Endothelial cell of umbilical vein (primary cell): Measurements from ENCODE around the gene ATP6V1B1. TPM values are rescaled to one million over a fixed set of nuclear protein-coding genes. Genes with fewer than 3 reads are reported as not detected.

Source experiments
- BruUV-seq: library from RNA; stranded (reverse); fragments of 400-500 nt; replicated peaks from 2 replicates; lab custom pipeline; 2021; lab: Mats Ljungman, UMichigan
- CTCF ChIA-PET: fragments of 300-600, 350-600 bp; sonication (Branson Sonifier 250); formaldehyde crosslinking; loops from one replicate; lab custom pipeline; 2021; ENCODE audit warnings: antibody characterized with exemption, inconsistent platforms; lab: Charles Lee
- POLR2A ChIA-PET: fragments of 300-600, 350-600 bp; sonication (Branson Sonifier 250); formaldehyde crosslinking; loops from one replicate; lab custom pipeline; 2021; ENCODE audit warnings: antibody characterized with exemption, inconsistent platforms; lab: Charles Lee
- DNase-seq: peaks from one replicate; pipeline ENCODE4 v3.0.0-alpha.2; 2011; ENCODE audit warnings: low read depth, low spot score
- FAIRE-seq: peaks from 2 replicates; lab custom pipeline; 2011; peaks lifted over from hg19 to GRCh38; lab: Jason Lieb, UNC
- H2AFZ ChIP-seq: 2 replicates; pipeline ENCODE4 v1.6.0; 2012; ENCODE audit warnings: low read depth, low read length, control low read depth, inconsistent platforms
- H3K27ac ChIP-seq: 2 replicates; pipeline ENCODE4 v1.5.1; 2011; ENCODE audit warnings: low read depth, mild to moderate bottlenecking, control low read depth, low read length, moderate library complexity; ENCODE audit not compliant: insufficient read depth
- H3K27me3 ChIP-seq, 2 experiments: 2 replicates each; pipeline versions ENCODE4 v1.6.0 to v1.6.1; 2011; ENCODE audit warnings: low read length in 2 of 2, mixed read lengths in 1 of 2; ENCODE audit not compliant: control insufficient read depth in 2 of 2, insufficient read depth in 2 of 2
- H3K36me3 ChIP-seq, 2 experiments: 2 replicates in 1 of 2; 3 replicates in 1 of 2; pipeline ENCODE4 v1.5.1; 2011; ENCODE audit warnings: low read length in 2 of 2, mild to moderate bottlenecking in 1 of 2, moderate library complexity in 1 of 2; ENCODE audit not compliant: control insufficient read depth in 2 of 2, insufficient read depth in 2 of 2; ENCODE audit errors: extremely low read depth in 1 of 2
- H3K4me1 ChIP-seq: 3 replicates; pipeline ENCODE4 v1.5.1; 2011; ENCODE audit warnings: mild to moderate bottlenecking, low read length; ENCODE audit not compliant: control insufficient read depth, insufficient read depth; ENCODE audit errors: extremely low read depth
- H3K4me2 ChIP-seq: 2 replicates; pipeline ENCODE4 v1.6.1; 2011; ENCODE audit warnings: low read length, control low read depth, mixed read lengths; ENCODE audit not compliant: insufficient read depth
- H3K4me3 ChIP-seq, 3 experiments: fragments of 200-600 bp in 1 of 3; sonication (generic), shearing (Covaris generic) in 1 of 3; replicated peaks in 1 of 3; 2 replicates each; pipeline ENCODE4 v1.5.1; 2011 to 2016; ENCODE audit warnings: control low read depth in 3 of 3, low read length in 3 of 3, mild to moderate bottlenecking in 2 of 3, inconsistent platforms in 1 of 3, low read depth in 1 of 3, moderate library complexity in 1 of 3; ENCODE audit not compliant: insufficient read depth in 1 of 3
- H3K79me2 ChIP-seq: 2 replicates; pipeline ENCODE4 v1.6.0; 2012; ENCODE audit warnings: low read length, inconsistent platforms; ENCODE audit not compliant: control insufficient read depth, insufficient read depth
- H3K9ac ChIP-seq: replicated peaks from 2 replicates; pipeline ENCODE3; 2011; ENCODE audit warnings: low read length, control low read depth; ENCODE audit not compliant: insufficient read depth; ENCODE audit errors: extremely low read depth
- H3K9me1 ChIP-seq: replicated peaks from 3 replicates; pipeline ENCODE4 v1.6.0; 2011; ENCODE audit warnings: mild to moderate bottlenecking, low read length; ENCODE audit not compliant: control insufficient read depth, insufficient read depth; ENCODE audit errors: extremely low read depth
- H3K9me3 ChIP-seq: replicated peaks from 2 replicates; pipeline ENCODE4 v1.5.1; 2012; ENCODE audit warnings: low read length, inconsistent platforms; ENCODE audit not compliant: control insufficient read depth, insufficient read depth
- H4K20me1 ChIP-seq: replicated peaks from 2 replicates; pipeline ENCODE3; 2011; ENCODE audit warnings: mild to moderate bottlenecking, low read length; ENCODE audit not compliant: control insufficient read depth, insufficient read depth; ENCODE audit errors: extremely low read depth
- FOS ChIP-seq: IDR thresholded peaks from 2 replicates; pipeline ENCODE4 v1.6.1; 2011; ENCODE audit warnings: mild to moderate bottlenecking, low read length, moderate library complexity, borderline replicate concordance; ENCODE audit not compliant: insufficient read depth
- JUN ChIP-seq: IDR thresholded peaks from 2 replicates; pipeline ENCODE4 v1.6.1; 2011; ENCODE audit warnings: borderline replicate concordance, low read depth; ENCODE audit not compliant: insufficient read length, insufficient read depth
- MYC ChIP-seq: IDR thresholded peaks from one replicate; pipeline ENCODE4 v1.6.1; 2011; ENCODE audit warnings: mild to moderate bottlenecking, low read depth, low read length
- POLR2A ChIP-seq: IDR thresholded peaks from 2 replicates; pipeline ENCODE4 v1.6.1; 2012; ENCODE audit warnings: low read depth, mild to moderate bottlenecking, control low read depth, low read length
- dilution Hi-C: fragments of 300-500 bp; cut with MboI; formaldehyde crosslinking; loops from one replicate; pipeline ENCODE4 v1.15.0; 2019; ENCODE audit warnings: low sequenced_read_pairs; ENCODE audit not compliant: extremely low pct_ligation_motif_present
- intact Hi-C: fragments of 100-400 bp; cut with micrococcal nuclease; formaldehyde crosslinking; loops from one replicate; pipeline ENCODE4 v1.10.0; 2022
- polyA plus RNA-seq, 4 experiments: library from polyadenylated mRNA; depleted of rRNA in 3 of 4; stranded (reverse) in 3 of 4; unstranded in 1 of 4; fragments of >200 nt; gene quantifications; 2 replicates each; pipeline versions ENCODE4 v1.2.1 to v1.2.3, GENCODE V29; 2011 to 2012; ENCODE audit warnings: missing spikeins in 1 of 4
- total RNA-seq: library from RNA; stranded (reverse); gene quantifications from 2 replicates; pipeline ENCODE4 v1.2.3, GENCODE V29; 2021
- TF ChIP-seq, protein P1 (sequence below), 2 donors: IDR thresholded peaks; 1 replicate in 1 of 2; 2 replicates in 1 of 2; pipeline ENCODE4 v1.5.1; 2011; ENCODE audit warnings: low read length in 2 of 2, mild to moderate bottlenecking in 2 of 2, moderate library complexity in 2 of 2, control low read depth in 1 of 2, inconsistent platforms in 1 of 2, low read depth in 1 of 2; ENCODE audit not compliant: insufficient read depth in 1 of 2; ENCODE audit errors: extremely low read depth in 1 of 2
- TF ChIP-seq, protein P2 (sequence below): IDR thresholded peaks from 2 replicates; pipeline ENCODE4 v1.6.1; 2011; ENCODE audit not compliant: insufficient read depth, insufficient read length

Gene ATP6V1B1
- total and polyA plus RNA-seq, 2 donors (not counting 3 experiments of a cell fraction or from before 2014, with no cell fraction given), result 0.77 TPM; not detected in 1

DNA sequence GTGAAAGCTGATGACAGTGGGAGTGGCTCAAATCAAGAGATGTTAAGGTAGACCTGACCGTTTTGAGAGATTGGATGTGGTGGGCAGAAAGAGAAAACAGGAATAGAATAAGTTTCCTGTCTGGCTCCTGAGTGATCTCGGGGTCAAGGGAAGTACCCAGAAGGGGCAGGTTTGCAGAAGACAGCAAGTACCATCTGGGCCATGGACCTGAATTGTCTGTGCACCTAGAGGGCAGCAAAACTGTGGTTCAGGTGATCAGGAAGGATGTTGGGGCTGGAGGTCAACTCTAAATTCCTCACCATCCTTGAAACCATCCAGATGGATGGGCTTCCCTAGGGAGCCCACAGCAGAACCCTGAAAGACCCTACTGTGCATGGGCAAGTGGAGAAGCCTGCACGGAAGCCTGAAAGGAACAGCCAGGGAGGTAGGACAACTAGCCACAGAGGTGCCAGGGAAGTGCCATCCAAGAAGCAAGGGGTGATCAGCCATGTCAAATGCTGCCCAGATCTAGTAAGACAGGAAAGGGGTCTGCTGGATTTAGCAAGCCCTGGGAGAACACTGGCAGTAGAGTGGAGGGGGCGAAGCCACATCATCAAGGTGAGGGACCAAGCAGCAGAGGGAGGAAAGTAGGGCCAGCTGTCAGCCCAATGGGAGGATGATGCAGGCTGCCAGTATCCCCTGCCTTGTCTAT lies 50.9 kb downstream of the ATP6V1B1 start:
- intact Hi-C loops, result no loop called here
- ChIA-PET CTCF (interaction anchor here (3.8 to 4.2 kb wide), 2 partner anchors 14 to 21 kb away, joined by 43 to 52 read pairs; no protein-coding TSS in a partner anchor), POLR2A (no interaction called here)
- H3K4me1 ChIP-seq, result no peaks in the 10 kb centered on the region
- no TSS peak for BruUV-seq
- no peak for DNase-seq
- H3K4me3 ChIP-seq, result no peak overlapping the region
- no peaks in the 10 kb centered on the region for H3K9me3 ChIP-seq
- H3K27me3 ChIP-seq, result no peaks in the 10 kb centered on the region
- peaks cover 4 to 26% of the 10 kb centered on the region in 2 experiments for H3K36me3 ChIP-seq
- no peak overlapping the region for H3K27ac ChIP-seq
- H3K4me2 ChIP-seq, result no peak overlapping the region
- TF ChIP-seq MYC, result no peak
- TF ChIP-seq POLR2A, result no peak
- TF ChIP-seq, protein P1, sequence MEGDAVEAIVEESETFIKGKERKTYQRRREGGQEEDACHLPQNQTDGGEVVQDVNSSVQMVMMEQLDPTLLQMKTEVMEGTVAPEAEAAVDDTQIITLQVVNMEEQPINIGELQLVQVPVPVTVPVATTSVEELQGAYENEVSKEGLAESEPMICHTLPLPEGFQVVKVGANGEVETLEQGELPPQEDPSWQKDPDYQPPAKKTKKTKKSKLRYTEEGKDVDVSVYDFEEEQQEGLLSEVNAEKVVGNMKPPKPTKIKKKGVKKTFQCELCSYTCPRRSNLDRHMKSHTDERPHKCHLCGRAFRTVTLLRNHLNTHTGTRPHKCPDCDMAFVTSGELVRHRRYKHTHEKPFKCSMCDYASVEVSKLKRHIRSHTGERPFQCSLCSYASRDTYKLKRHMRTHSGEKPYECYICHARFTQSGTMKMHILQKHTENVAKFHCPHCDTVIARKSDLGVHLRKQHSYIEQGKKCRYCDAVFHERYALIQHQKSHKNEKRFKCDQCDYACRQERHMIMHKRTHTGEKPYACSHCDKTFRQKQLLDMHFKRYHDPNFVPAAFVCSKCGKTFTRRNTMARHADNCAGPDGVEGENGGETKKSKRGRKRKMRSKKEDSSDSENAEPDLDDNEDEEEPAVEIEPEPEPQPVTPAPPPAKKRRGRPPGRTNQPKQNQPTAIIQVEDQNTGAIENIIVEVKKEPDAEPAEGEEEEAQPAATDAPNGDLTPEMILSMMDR (IDR thresholded peaks at IDR 0.05; ENCODE audit: extremely low read depth in 1 of 2, insufficient read depth in 1 of 2, low read depth in 1 of 2, low read length in 2 of 2), result no peak
- TF ChIP-seq, protein P2, sequence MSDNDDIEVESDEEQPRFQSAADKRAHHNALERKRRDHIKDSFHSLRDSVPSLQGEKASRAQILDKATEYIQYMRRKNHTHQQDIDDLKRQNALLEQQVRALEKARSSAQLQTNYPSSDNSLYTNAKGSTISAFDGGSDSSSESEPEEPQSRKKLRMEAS, result no peak
- no peak for TF ChIP-seq FOS
- TF ChIP-seq JUN, result no peak
- no peaks in the 10 kb centered on the region for H3K79me2 ChIP-seq
- dilution Hi-C loops, result no loop called here
- H2AFZ ChIP-seq, result no peak overlapping the region
- H3K9me1 ChIP-seq, result no peaks in the 10 kb centered on the region
- no peak overlapping the region for H3K9ac ChIP-seq
- no peak for FAIRE-seq
- no peaks in the 10 kb centered on the region for H4K20me1 ChIP-seq
